Karpas-422 (cell line): Measurements from ENCODE around the gene CLINT1. TPM values are rescaled to one million over a fixed set of nuclear protein-coding genes. Genes with fewer than 3 reads are reported as not detected.

Experiments used
- DNase-seq: peaks from one replicate; pipeline ENCODE4 v3.0.0-alpha.2; 2015
- H2AFZ ChIP-seq: fragments of 200-600 bp; sonication (generic); 2 replicates; pipeline ENCODE4 v1.6.1; 2014; ENCODE audit warnings: antibody characterized with exemption, low read length, mixed read lengths
- H3K27ac ChIP-seq: fragments of 200-600 bp; sonication (generic); 2 replicates; pipeline ENCODE4 v1.5.1; 2014; ENCODE audit warnings: mild to moderate bottlenecking, low read length, moderate library complexity
- H3K27me3 ChIP-seq: fragments of 200-600 bp; sonication (generic); 2 replicates; pipeline ENCODE4 v1.6.1; 2014; ENCODE audit warnings: low read length, mixed read lengths
- H3K36me3 ChIP-seq: fragments of 200-600 bp; sonication (generic); 2 replicates; pipeline ENCODE4 v1.6.1; 2014; ENCODE audit warnings: low read length, mixed read lengths; ENCODE audit not compliant: insufficient read depth
- H3K4me1 ChIP-seq: fragments of 200-600 bp; sonication (generic); 2 replicates; pipeline ENCODE4 v1.6.1; 2014; ENCODE audit warnings: mild to moderate bottlenecking, low read length, mixed read lengths
- H3K4me2 ChIP-seq: fragments of 200-600 bp; sonication (generic); 2 replicates; pipeline ENCODE4 v1.6.1; 2014; ENCODE audit warnings: low read length, low read depth, mild to moderate bottlenecking; ENCODE audit not compliant: poor library complexity, severe bottlenecking
- H3K4me3 ChIP-seq: fragments of 200-600 bp; sonication (generic); 2 replicates; pipeline ENCODE4 v1.5.1; 2014; ENCODE audit warnings: mild to moderate bottlenecking, antibody characterized with exemption, low read length, mixed read lengths
- H3K79me2 ChIP-seq: fragments of 200-600 bp; sonication (generic); 2 replicates; pipeline ENCODE4 v1.6.1; 2014; ENCODE audit warnings: mild to moderate bottlenecking, low read length, mixed read lengths
- H3K9ac ChIP-seq: fragments of 200-600 bp; sonication (generic); 2 replicates; pipeline ENCODE4 v1.6.0; 2014; ENCODE audit warnings: low read length
- H3K9me2 ChIP-seq: fragments of 200-600 bp; sonication (generic), shearing (Covaris generic); replicated peaks from 2 replicates; pipeline ENCODE4 v1.6.0; 2014; ENCODE audit warnings: mild to moderate bottlenecking, low read length, moderate library complexity; ENCODE audit not compliant: insufficient read depth
- H3K9me3 ChIP-seq: fragments of 300-700, 200-600 bp; sonication (generic); 2 replicates; pipeline ENCODE4 v1.6.1; 2014; ENCODE audit warnings: low read length, mixed read lengths
- H4K20me1 ChIP-seq: fragments of 200-600 bp; sonication (generic); 2 replicates; pipeline ENCODE4 v1.6.1; 2014; ENCODE audit warnings: mild to moderate bottlenecking, antibody characterized with exemption, low read length, low read depth; ENCODE audit not compliant: insufficient read depth
- total RNA-seq: library from RNA; depleted of rRNA; stranded (reverse); fragments of >200 nt; shearing (Covaris generic); gene quantifications from 2 replicates; pipeline ENCODE4 v1.2.3, GENCODE V29; 2014; ENCODE audit warnings: low replicate concordance

Gene CLINT1
- total RNA-seq, 1 experiment from 2014 or later: 87.7 TPM

DNA sequence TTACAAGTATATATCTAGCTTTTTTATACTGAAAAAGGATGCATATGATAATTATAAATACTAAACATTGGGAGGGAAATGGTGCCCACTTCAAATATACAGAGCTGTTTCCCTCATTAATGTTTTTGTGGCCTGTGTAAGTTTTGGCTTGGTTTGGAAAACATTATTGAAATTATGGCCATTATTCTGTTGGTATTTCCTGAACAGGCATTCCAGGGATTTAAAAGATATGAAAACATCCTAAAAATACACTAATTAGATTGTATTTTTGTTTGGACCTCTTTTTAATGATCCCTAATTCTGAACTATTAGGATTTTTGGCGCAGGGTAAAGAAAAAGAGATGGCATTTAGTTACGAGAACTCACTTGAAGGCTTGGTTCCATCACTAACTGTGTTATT lies 50.9 kb downstream of the CLINT1 start:
- Histone ChIP-seq H4K20me1 (no peaks in the 10 kb centered on the region), H3K4me2 (no peak overlapping the region), H3K36me3 (peaks cover 48% of the 10 kb centered on the region), H3K9me3 (no peaks in the 10 kb centered on the region), H3K79me2 (peaks cover 27% of the 10 kb centered on the region), H2AFZ (no peak overlapping the region), H3K9me2 (no peaks in the 10 kb centered on the region), H3K9ac (no peak overlapping the region), H3K4me3 (no peak overlapping the region), H3K27ac (no peak overlapping the region), H3K27me3 (no peaks in the 10 kb centered on the region), H3K4me1 (no peaks in the 10 kb centered on the region)
- no peak for DNase-seq

DNA sequence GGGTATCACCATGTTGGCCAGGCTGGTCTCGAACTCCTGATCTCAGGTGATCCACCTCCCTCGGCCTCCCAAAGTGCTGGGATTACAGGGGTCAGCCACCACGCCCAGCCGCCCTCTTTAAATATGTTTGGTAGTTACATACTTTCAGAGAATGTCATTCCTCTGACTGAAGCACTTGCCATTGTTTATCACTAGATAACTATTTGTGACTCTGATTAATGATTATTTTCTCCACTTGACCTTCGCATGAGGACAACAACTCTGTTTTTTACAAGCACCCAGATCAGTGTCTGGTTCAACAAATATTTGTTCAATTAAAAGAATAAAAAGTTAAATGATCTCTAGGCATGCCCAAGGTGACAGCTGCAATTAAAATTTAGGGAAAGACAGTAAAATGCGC lies 56.2 kb downstream of the CLINT1 start:
- Histone ChIP-seq H3K9me2 (no peaks in the 10 kb centered on the region), H2AFZ (no peak overlapping the region), H3K4me1 (no peaks in the 10 kb centered on the region), H3K27me3 (no peaks in the 10 kb centered on the region), H4K20me1 (no peaks in the 10 kb centered on the region), H3K9me3 (no peaks in the 10 kb centered on the region), H3K36me3 (peaks cover 44% of the 10 kb centered on the region), H3K4me3 (no peak overlapping the region), H3K9ac (no peak overlapping the region), H3K4me2 (no peak overlapping the region), H3K79me2 (peaks cover 17% of the 10 kb centered on the region), H3K27ac (no peak overlapping the region)
- DNase-seq: no peak

DNA sequence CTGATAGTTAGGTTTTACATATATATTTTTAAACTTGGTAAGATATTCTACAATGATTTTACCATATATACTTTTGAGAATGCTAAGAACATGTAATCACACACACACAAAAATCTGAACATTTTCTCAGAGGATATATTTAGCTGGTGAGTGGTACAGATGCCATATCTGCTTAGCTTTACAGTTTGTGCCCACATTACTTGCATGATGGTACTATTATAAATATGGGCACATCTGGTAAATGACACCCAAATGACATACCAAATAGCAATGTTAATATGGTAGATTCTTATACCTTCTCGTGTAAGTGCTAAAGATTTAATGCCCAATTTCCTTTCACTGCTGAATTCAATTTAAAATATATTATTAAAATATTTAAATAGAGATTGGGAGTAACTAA lies 58.8 kb downstream of the CLINT1 start:
- Histone ChIP-seq H3K4me1 (no peaks in the 10 kb centered on the region), H3K27ac (no peak overlapping the region), H3K36me3 (peaks cover 28% of the 10 kb centered on the region; the same call in 1 of the 2 replicates), H3K9me2 (no peaks in the 10 kb centered on the region), H2AFZ (no peak overlapping the region), H4K20me1 (no peaks in the 10 kb centered on the region), H3K9me3 (no peaks in the 10 kb centered on the region), H3K79me2 (peaks cover 12% of the 10 kb centered on the region; the same call in 1 of the 2 replicates), H3K4me3 (no peak overlapping the region), H3K27me3 (no peaks in the 10 kb centered on the region), H3K4me2 (no peak overlapping the region), H3K9ac (no peak overlapping the region)
- no peak for DNase-seq

DNA sequence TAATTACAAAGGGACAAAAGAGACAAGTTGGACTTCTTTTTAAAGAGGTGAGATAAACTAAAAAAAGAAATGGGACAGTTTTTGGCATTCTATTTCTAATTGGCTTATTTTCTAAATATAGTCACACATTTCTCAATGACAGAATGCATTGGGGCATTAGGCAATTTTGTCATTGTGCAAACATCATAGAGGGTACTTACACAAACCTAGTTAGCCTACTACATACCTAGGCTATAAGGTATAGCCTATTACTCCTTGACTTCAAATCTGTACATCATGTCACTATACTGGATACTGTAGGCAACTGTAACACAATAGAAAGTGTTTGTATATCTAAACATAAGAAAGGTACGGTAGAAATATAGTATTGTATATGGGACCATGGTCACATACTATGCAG lies 59.4 kb downstream of the CLINT1 start:
- Histone ChIP-seq H3K9me2 (no peaks in the 10 kb centered on the region), H3K27ac (no peak overlapping the region), H3K9me3 (no peaks in the 10 kb centered on the region), H4K20me1 (no peaks in the 10 kb centered on the region), H3K4me3 (no peak overlapping the region), H2AFZ (no peak overlapping the region), H3K36me3 (peaks cover 25% of the 10 kb centered on the region; the same call in 1 of the 2 replicates), H3K79me2 (peaks cover 12% of the 10 kb centered on the region; the same call in 1 of the 2 replicates), H3K27me3 (no peaks in the 10 kb centered on the region), H3K4me1 (no peaks in the 10 kb centered on the region), H3K4me2 (no peak overlapping the region), H3K9ac (no peak overlapping the region)
- DNase-seq: no peak

DNA sequence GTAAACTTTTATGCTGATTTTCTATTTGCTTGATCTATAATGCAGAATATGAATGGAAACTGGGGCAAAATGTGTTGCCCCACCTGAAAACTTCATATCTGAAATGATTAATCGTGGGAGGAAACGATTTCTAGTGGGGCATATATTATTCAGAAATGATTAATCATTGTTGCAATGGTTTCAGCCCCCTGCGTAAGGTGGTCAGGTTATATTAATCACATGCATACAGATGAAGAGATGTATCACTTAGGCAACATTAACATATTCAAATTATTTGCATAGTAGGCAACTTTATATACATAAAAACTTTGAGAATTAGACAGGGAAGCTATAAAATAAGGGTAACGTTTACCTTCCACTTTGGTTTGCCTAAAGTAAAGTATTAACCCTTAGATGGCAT lies 65.6 kb downstream of the CLINT1 start:
- Histone ChIP-seq H3K27me3 (no peaks in the 10 kb centered on the region), H3K4me2 (no peak overlapping the region), H4K20me1 (no peaks in the 10 kb centered on the region), H3K36me3 (peaks cover 25% of the 10 kb centered on the region), H3K4me3 (no peak overlapping the region), H3K4me1 (no peaks in the 10 kb centered on the region), H3K9me3 (no peaks in the 10 kb centered on the region), H3K79me2 (no peaks in the 10 kb centered on the region), H3K9me2 (no peaks in the 10 kb centered on the region), H2AFZ (no peak overlapping the region), H3K27ac (no peak overlapping the region), H3K9ac (no peak overlapping the region)
- DNase-seq: no peak

DNA sequence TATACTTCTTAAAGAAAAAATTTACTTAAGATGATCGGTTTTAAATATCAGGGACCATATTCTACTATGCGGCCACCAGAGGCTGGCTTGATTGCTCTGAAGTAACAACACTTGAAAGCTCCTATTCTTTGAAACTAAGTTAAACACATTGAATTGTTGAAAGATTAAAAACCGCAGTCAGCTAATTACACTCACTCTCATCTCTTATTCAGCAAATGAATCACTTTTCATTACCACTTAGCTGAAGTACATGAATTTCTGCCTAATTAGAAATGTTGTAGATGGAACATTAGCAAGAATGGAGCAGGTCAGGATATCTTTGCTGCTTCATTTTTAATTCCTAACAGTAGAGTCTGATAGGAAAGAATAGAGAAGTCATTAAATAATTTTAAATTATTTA lies 73.1 kb downstream of the CLINT1 start:
- Histone ChIP-seq H3K9me2 (no peaks in the 10 kb centered on the region), H3K4me2 (no peak overlapping the region), H2AFZ (no peak overlapping the region), H4K20me1 (no peaks in the 10 kb centered on the region), H3K9me3 (no peaks in the 10 kb centered on the region), H3K4me1 (no peaks in the 10 kb centered on the region), H3K27ac (no peak overlapping the region), H3K36me3 (peaks cover 9% of the 10 kb centered on the region; the same call in 1 of the 2 replicates), H3K79me2 (no peaks in the 10 kb centered on the region), H3K9ac (no peak overlapping the region), H3K27me3 (no peaks in the 10 kb centered on the region), H3K4me3 (no peak overlapping the region)
- no peak for DNase-seq

DNA sequence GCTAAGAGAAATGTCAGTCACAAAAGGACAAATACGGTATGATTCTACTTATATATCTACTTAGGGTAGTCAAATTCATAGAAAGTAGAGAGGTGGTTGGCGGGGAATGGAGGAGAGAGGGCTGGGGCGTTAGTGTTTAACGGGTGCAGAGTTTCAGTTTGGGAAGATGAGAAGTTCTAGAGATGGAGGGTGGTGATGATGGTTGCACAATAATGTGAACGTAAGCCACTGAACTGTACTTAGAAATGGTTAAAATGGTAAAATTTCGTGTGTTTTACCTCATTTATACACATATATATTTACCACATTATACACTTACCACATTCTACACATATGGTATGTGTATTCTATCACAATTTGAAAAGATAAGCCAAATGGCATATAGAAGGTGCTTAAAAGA lies 79.7 kb downstream of the CLINT1 start:
- Histone ChIP-seq H3K36me3 (no peaks in the 10 kb centered on the region), H3K27me3 (no peaks in the 10 kb centered on the region), H2AFZ (no peak overlapping the region), H3K9me2 (no peaks in the 10 kb centered on the region), H3K9me3 (no peaks in the 10 kb centered on the region), H3K27ac (no peak overlapping the region), H3K79me2 (no peaks in the 10 kb centered on the region), H3K4me1 (no peaks in the 10 kb centered on the region), H3K4me3 (no peak overlapping the region), H3K9ac (no peak overlapping the region), H4K20me1 (no peaks in the 10 kb centered on the region), H3K4me2 (no peak overlapping the region)
- DNase-seq: no peak

DNA sequence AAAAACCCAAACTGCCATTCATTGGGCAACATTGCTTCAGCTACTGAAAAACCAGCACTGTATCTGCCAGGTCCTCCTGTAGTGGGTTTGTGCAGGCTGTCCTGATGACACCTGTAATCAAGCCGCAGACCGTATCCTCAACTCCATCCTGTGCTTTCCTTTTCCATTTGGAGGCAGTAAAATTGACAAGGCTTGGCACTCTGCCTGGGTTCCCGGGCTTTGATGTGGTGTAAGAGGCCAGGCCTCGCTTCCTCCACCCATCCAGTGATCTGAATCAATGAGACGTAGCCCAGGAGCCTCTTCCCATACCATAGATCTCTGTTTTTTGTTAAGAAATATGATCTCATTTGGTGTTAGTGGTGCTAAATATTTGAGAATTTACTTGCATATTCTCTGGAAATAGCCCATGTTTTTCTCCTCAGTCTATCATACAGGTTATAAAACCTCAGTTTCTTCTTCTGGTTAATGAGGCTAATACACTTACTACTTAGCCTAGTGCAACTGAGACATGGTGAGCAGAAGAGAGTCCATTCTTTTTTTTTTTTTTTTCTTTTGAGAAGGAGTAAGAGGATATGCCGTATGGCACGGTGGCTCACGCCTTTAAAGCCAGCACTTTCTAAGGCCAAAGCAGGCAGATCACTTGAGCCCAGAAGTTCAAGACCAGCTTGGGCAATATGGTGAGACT lies 80.7 kb downstream of the CLINT1 start:
- no peak for DNase-seq
- H3K36me3 ChIP-seq: no peaks in the 10 kb centered on the region
- no peak overlapping the region for H3K27ac ChIP-seq
- no peaks in the 10 kb centered on the region for H3K79me2 ChIP-seq
- no peak overlapping the region for H3K4me3 ChIP-seq
- no peaks in the 10 kb centered on the region for H3K9me2 ChIP-seq
- no peaks in the 10 kb centered on the region for H4K20me1 ChIP-seq
- H2AFZ ChIP-seq: no peak overlapping the region
- H3K4me2 ChIP-seq: no peak overlapping the region
- no peak overlapping the region for H3K9ac ChIP-seq
- H3K4me1 ChIP-seq: no peaks in the 10 kb centered on the region
- H3K27me3 ChIP-seq: no peaks in the 10 kb centered on the region
- no peaks in the 10 kb centered on the region for H3K9me3 ChIP-seq
